ENCODE data around the gene FKBP9. TPM values are rescaled to one million over a fixed set of nuclear protein-coding genes. Genes with fewer than 3 reads are reported as not detected.

Gene FKBP9
- total RNA-seq, 1 donor, result 420 TPM

- Histone ChIP-seq H3K4me1 (ENCODE audit: insufficient read depth, low read length) (peaks cover 13% of the 10 kb centered on the region), H3K36me3 (ENCODE audit: insufficient read depth, low read length) (no peaks in the 10 kb centered on the region), H3K27ac (ENCODE audit: low read depth, low read length) (peak overlapping the region; percentile 65), H4K20me1 (ENCODE audit: insufficient read depth, low read length) (no peaks in the 10 kb centered on the region), H3K4me2 (ENCODE audit: insufficient read depth, low read length) (peak overlapping the region; percentile 92), H2AFZ (ENCODE audit: low read length) (peak overlapping the region; percentile 96), H3K4me3 (ENCODE audit: insufficient read depth, low read length) (peak overlapping the region; percentile 89), H3K79me2 (ENCODE audit: insufficient read depth, low read length) (peaks cover 37% of the 10 kb centered on the region), H3K9me3 (ENCODE audit: low read depth, low read length) (no peaks in the 10 kb centered on the region), H3K27me3 (ENCODE audit: insufficient read depth, low read length) (no peaks in the 10 kb centered on the region)
- no peak for TF ChIP-seq CTCF (IDR thresholded peaks at IDR 0.05; ENCODE audit: extremely low read depth, low read depth, low read length)
- peak; percentile 98 for DNase-seq (ENCODE audit: insufficient read length, low spot score, missing footprints)
Observed at GRCh38 chr7:32942415-32943251, 14.6 kb upstream of the FKBP9 start.

- no peaks in the 10 kb centered on the region for H3K27me3 ChIP-seq (ENCODE audit: insufficient read depth, low read length)
- peak overlapping the region; percentile 67 for H3K4me2 ChIP-seq (ENCODE audit: insufficient read depth, low read length)
- H4K20me1 ChIP-seq (ENCODE audit: insufficient read depth, low read length), result no peaks in the 10 kb centered on the region
- no peaks in the 10 kb centered on the region for H3K36me3 ChIP-seq (ENCODE audit: insufficient read depth, low read length)
- H3K79me2 ChIP-seq (ENCODE audit: insufficient read depth, low read length), result peaks cover 33% of the 10 kb centered on the region
- H3K9me3 ChIP-seq (ENCODE audit: low read depth, low read length), result peaks cover 4% of the 10 kb centered on the region
- H3K4me1 ChIP-seq (ENCODE audit: insufficient read depth, low read length), result peaks cover 7% of the 10 kb centered on the region
- no peak overlapping the region for H3K27ac ChIP-seq (ENCODE audit: low read depth, low read length)
- peak; percentile 40 for TF ChIP-seq CTCF (IDR thresholded peaks at IDR 0.05; ENCODE audit: extremely low read depth, low read depth, low read length)
- H2AFZ ChIP-seq (ENCODE audit: low read length), result peak overlapping the region; percentile 75
- peak overlapping the region; percentile 89 for H3K4me3 ChIP-seq (ENCODE audit: insufficient read depth, low read length)
- peak; percentile 2 for DNase-seq (ENCODE audit: insufficient read length, low spot score, missing footprints)
Observed at GRCh38 chr7:32943252-32944030, 13.8 kb upstream of the FKBP9 start.

- H3K4me3 ChIP-seq (ENCODE audit: insufficient read depth, low read length), result no peak overlapping the region
- no peak overlapping the region for H2AFZ ChIP-seq (ENCODE audit: low read length)
- no peaks in the 10 kb centered on the region for H3K27me3 ChIP-seq (ENCODE audit: insufficient read depth, low read length)
- no peak for DNase-seq (ENCODE audit: insufficient read length, low spot score, missing footprints)
- H3K4me2 ChIP-seq (ENCODE audit: insufficient read depth, low read length), result no peak overlapping the region
- no peaks in the 10 kb centered on the region for H4K20me1 ChIP-seq (ENCODE audit: insufficient read depth, low read length)
- H3K9me3 ChIP-seq (ENCODE audit: low read depth, low read length), result peaks cover 6% of the 10 kb centered on the region
- H3K4me1 ChIP-seq (ENCODE audit: insufficient read depth, low read length), result no peaks in the 10 kb centered on the region
- H3K36me3 ChIP-seq (ENCODE audit: insufficient read depth, low read length), result no peaks in the 10 kb centered on the region
- TF ChIP-seq CTCF (IDR thresholded peaks at IDR 0.05; ENCODE audit: extremely low read depth, low read depth, low read length), result no peak
- no peaks in the 10 kb centered on the region for H3K79me2 ChIP-seq (ENCODE audit: insufficient read depth, low read length)
- no peak overlapping the region for H3K27ac ChIP-seq (ENCODE audit: low read depth, low read length)
Observed at GRCh38 chr7:32947420-32947983, 9.7 kb upstream of the FKBP9 start.

All from osteoblast (primary cell).